ENCODE measurements around the gene SLC5A5.

SLC5A5 gene

GRCh38 chr19:17937371-17937900, 65.7 kb downstream of the SLC5A5 start:
- Histone ChIP-seq H3K9ac (ENCODE audit: low read length) (no peak overlapping the region), H3K27me3 (ENCODE audit: control insufficient read depth, insufficient read depth, low read length) (no peaks in the 10 kb centered on the region), H3K4me3 (ENCODE audit: low read length) (no peak overlapping the region), H3K9me3 (ENCODE audit: control insufficient read depth, low read depth, low read length) (no peaks in the 10 kb centered on the region), H3K27ac (ENCODE audit: low read length) (no peak overlapping the region), H3K4me1 (ENCODE audit: control insufficient read depth, low read depth, low read length) (peaks cover 5% of the 10 kb centered on the region), H3K36me3 (ENCODE audit: control insufficient read depth, low read depth, low read length) (no peaks in the 10 kb centered on the region)

DNA sequence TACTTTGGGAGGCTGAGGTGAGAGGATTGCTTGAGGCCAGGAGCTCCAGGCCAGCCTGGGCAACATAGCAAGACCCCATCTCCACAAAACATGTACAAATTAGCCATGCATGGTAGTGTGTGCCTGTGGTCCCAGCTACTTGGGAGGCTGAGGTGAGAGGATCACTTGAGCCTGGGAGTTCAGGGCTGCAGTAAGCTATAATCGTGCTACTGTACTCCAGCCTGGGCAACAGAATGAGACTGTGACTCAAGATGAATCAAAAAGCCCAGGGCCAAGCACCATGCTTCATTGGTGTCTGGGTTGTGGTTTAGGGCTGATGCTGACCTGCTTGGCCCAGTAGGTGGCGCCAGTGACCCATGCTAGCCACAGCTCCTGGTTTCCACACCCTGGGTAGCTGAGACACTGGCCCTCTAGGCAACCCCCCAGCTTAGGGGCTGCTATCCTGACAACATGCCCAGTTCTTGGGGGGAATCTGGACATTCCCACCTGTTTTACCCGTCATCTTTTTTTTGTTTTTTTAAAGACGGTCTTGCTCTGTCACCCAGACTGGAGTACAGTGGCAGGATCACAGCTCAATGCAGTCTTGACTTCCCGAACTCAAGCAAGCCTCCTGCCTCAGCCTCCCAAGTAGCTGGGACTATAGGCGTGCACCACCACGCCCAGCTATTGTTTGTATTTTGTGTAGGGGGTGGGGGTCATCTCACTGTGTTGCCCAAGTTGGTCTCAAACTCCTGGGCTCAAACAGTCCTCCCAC, 66.5 kb downstream of the SLC5A5 start:
- Histone ChIP-seq H3K9me3 (ENCODE audit: control insufficient read depth, low read depth, low read length) (no peaks in the 10 kb centered on the region), H3K27ac (ENCODE audit: low read length) (no peak overlapping the region), H3K27me3 (ENCODE audit: control insufficient read depth, insufficient read depth, low read length) (no peaks in the 10 kb centered on the region), H3K36me3 (ENCODE audit: control insufficient read depth, low read depth, low read length) (no peaks in the 10 kb centered on the region), H3K9ac (ENCODE audit: low read length) (no peak overlapping the region), H3K4me3 (ENCODE audit: low read length) (no peak overlapping the region), H3K4me1 (ENCODE audit: control insufficient read depth, low read depth, low read length) (peaks cover 5% of the 10 kb centered on the region)

GRCh38 chr19:17942181-17942580, 70.4 kb downstream of the SLC5A5 start:
- no peak overlapping the region for H3K27ac ChIP-seq (ENCODE audit: low read length)
- H3K36me3 ChIP-seq (ENCODE audit: control insufficient read depth, low read depth, low read length): no peaks in the 10 kb centered on the region
- no peak overlapping the region for H3K4me3 ChIP-seq (ENCODE audit: low read length)
- H3K4me1 ChIP-seq (ENCODE audit: control insufficient read depth, low read depth, low read length): no peaks in the 10 kb centered on the region
- H3K27me3 ChIP-seq (ENCODE audit: control insufficient read depth, insufficient read depth, low read length): no peaks in the 10 kb centered on the region
- H3K9me3 ChIP-seq (ENCODE audit: control insufficient read depth, low read depth, low read length): no peaks in the 10 kb centered on the region
- H3K9ac ChIP-seq (ENCODE audit: low read length): no peak overlapping the region

GRCh38 chr19:17942582-17943273, 71.0 kb downstream of the SLC5A5 start:
- Histone ChIP-seq H3K4me1 (ENCODE audit: control insufficient read depth, low read depth, low read length) (no peaks in the 10 kb centered on the region), H3K4me3 (ENCODE audit: low read length) (no peak overlapping the region), H3K27ac (ENCODE audit: low read length) (no peak overlapping the region), H3K36me3 (ENCODE audit: control insufficient read depth, low read depth, low read length) (no peaks in the 10 kb centered on the region), H3K9me3 (ENCODE audit: control insufficient read depth, low read depth, low read length) (no peaks in the 10 kb centered on the region), H3K9ac (ENCODE audit: low read length) (no peak overlapping the region), H3K27me3 (ENCODE audit: control insufficient read depth, insufficient read depth, low read length) (no peaks in the 10 kb centered on the region)

- Histone ChIP-seq H3K9ac (ENCODE audit: low read length) (no peak overlapping the region), H3K27ac (ENCODE audit: low read length) (no peak overlapping the region), H3K27me3 (ENCODE audit: control insufficient read depth, insufficient read depth, low read length) (no peaks in the 10 kb centered on the region), H3K4me3 (ENCODE audit: low read length) (no peak overlapping the region), H3K9me3 (ENCODE audit: control insufficient read depth, low read depth, low read length) (no peaks in the 10 kb centered on the region), H3K36me3 (ENCODE audit: control insufficient read depth, low read depth, low read length) (no peaks in the 10 kb centered on the region), H3K4me1 (ENCODE audit: control insufficient read depth, low read depth, low read length) (no peaks in the 10 kb centered on the region)
Measured at GRCh38 chr19:17943274-17944221, 71.8 kb downstream of the SLC5A5 start.

DNA sequence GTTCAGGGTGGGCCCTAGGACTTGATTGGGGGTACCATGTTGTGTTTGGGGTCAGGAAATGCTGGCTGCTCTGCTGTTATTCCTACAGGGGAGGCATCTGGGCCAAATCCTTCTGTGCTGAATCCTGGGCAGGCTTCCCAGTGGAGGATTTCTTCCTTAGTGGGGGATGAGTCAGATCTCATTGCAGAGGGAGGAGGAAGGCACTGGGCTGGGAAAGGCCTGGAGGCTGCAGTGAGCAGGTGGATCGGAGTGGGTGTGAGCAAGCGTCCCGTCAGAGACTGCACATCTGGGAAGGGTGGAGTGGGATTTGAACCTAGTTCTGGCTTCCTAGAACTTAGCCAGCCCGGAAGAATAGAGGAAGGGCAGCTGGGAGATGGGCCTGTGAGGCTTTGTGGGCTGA, 72.6 kb downstream of the SLC5A5 start:
- peaks cover 7% of the 10 kb centered on the region for H3K4me1 ChIP-seq (ENCODE audit: control insufficient read depth, low read depth, low read length)
- H3K27ac ChIP-seq (ENCODE audit: low read length): no peak overlapping the region
- H3K36me3 ChIP-seq (ENCODE audit: control insufficient read depth, low read depth, low read length): no peaks in the 10 kb centered on the region
- no peaks in the 10 kb centered on the region for H3K9me3 ChIP-seq (ENCODE audit: control insufficient read depth, low read depth, low read length)
- no peak overlapping the region for H3K9ac ChIP-seq (ENCODE audit: low read length)
- H3K4me3 ChIP-seq (ENCODE audit: low read length): no peak overlapping the region
- peaks cover 7% of the 10 kb centered on the region for H3K27me3 ChIP-seq (ENCODE audit: control insufficient read depth, insufficient read depth, low read length)

Measured in iPS-18a (cell line).